ENCODE measurements around the gene CAPN5. TPM values are rescaled to one million over a fixed set of nuclear protein-coding genes. Genes with fewer than 3 reads are reported as not detected.

Gene CAPN5
- total and polyA plus RNA-seq, 2 experiments from 2014 or later = 10.2 to 32.2 TPM

DNA sequence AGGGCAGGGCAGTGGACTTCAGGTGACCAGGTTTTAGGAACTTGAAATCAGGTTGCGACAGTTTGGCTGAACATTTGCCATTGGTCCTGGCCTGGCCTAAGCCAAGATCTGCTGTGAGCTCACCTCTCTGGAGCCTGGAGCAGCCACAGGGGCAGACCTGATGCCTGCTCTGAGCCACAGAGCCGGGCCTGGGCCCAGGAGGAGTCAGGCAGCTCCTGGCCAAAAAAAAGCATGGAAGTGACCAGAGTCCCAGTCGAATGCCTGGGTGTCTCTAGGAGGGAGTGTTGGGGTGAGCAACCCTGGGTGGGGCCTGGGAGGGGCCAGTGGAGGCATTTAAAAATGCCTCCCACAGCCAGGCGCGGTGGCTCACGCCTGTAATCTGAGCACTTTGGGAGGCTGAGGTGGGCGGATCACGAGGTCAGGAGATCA is 29.8 kb downstream of the CAPN5 start:
- peaks cover 15% of the 10 kb centered on the region for H3K36me3 Mint-ChIP-seq (ENCODE audit: low read depth)
- H3K9me3 Mint-ChIP-seq = peaks cover 22% of the 10 kb centered on the region

More for the DNA sequence above, 29.8 kb downstream of the CAPN5 start:
- Mint-ChIP-seq H3K4me3 (no peak overlapping the region), H3K27ac (no peak overlapping the region), H3K27me3 (ENCODE audit: insufficient read depth, low read depth, poor library complexity) (peaks cover 6% of the 10 kb centered on the region), H3K4me1 (peaks cover 4% of the 10 kb centered on the region; the same call in 1 of the 3 replicates)
- no peak overlapping the region for H3K4me2 ChIP-seq
- TF ChIP-seq STAT1 (IDR thresholded peaks at IDR 0.05; ENCODE audit: unreplicated experiment) (no peak), CREB1 (CRISPR knock-in tag; IDR thresholded peaks at IDR 0.05; ENCODE audit: low read depth) (no peak), JUNB (IDR thresholded peaks at IDR 0.05; ENCODE audit: unreplicated experiment) (no peak), POLR2AphosphoS5 (IDR thresholded peaks at IDR 0.05; ENCODE audit: low read depth) (no peak), CTCF (conservative IDR thresholded peaks at IDR 0.05; ENCODE audit: low read depth in 2 of 2) (no peak), ZNF114 (CRISPR knock-in tag; IDR thresholded peaks at IDR 0.05) (no peak), EZH2 (IDR thresholded peaks at IDR 0.05; ENCODE audit: low read depth, unreplicated experiment) (no peak), NANOG (IDR thresholded peaks at IDR 0.05; ENCODE audit: borderline replicate concordance) (no peak), EZH2phosphoT487 (IDR thresholded peaks at IDR 0.05; ENCODE audit: unreplicated experiment) (no peak)
- TF ChIP-seq, protein P1, sequence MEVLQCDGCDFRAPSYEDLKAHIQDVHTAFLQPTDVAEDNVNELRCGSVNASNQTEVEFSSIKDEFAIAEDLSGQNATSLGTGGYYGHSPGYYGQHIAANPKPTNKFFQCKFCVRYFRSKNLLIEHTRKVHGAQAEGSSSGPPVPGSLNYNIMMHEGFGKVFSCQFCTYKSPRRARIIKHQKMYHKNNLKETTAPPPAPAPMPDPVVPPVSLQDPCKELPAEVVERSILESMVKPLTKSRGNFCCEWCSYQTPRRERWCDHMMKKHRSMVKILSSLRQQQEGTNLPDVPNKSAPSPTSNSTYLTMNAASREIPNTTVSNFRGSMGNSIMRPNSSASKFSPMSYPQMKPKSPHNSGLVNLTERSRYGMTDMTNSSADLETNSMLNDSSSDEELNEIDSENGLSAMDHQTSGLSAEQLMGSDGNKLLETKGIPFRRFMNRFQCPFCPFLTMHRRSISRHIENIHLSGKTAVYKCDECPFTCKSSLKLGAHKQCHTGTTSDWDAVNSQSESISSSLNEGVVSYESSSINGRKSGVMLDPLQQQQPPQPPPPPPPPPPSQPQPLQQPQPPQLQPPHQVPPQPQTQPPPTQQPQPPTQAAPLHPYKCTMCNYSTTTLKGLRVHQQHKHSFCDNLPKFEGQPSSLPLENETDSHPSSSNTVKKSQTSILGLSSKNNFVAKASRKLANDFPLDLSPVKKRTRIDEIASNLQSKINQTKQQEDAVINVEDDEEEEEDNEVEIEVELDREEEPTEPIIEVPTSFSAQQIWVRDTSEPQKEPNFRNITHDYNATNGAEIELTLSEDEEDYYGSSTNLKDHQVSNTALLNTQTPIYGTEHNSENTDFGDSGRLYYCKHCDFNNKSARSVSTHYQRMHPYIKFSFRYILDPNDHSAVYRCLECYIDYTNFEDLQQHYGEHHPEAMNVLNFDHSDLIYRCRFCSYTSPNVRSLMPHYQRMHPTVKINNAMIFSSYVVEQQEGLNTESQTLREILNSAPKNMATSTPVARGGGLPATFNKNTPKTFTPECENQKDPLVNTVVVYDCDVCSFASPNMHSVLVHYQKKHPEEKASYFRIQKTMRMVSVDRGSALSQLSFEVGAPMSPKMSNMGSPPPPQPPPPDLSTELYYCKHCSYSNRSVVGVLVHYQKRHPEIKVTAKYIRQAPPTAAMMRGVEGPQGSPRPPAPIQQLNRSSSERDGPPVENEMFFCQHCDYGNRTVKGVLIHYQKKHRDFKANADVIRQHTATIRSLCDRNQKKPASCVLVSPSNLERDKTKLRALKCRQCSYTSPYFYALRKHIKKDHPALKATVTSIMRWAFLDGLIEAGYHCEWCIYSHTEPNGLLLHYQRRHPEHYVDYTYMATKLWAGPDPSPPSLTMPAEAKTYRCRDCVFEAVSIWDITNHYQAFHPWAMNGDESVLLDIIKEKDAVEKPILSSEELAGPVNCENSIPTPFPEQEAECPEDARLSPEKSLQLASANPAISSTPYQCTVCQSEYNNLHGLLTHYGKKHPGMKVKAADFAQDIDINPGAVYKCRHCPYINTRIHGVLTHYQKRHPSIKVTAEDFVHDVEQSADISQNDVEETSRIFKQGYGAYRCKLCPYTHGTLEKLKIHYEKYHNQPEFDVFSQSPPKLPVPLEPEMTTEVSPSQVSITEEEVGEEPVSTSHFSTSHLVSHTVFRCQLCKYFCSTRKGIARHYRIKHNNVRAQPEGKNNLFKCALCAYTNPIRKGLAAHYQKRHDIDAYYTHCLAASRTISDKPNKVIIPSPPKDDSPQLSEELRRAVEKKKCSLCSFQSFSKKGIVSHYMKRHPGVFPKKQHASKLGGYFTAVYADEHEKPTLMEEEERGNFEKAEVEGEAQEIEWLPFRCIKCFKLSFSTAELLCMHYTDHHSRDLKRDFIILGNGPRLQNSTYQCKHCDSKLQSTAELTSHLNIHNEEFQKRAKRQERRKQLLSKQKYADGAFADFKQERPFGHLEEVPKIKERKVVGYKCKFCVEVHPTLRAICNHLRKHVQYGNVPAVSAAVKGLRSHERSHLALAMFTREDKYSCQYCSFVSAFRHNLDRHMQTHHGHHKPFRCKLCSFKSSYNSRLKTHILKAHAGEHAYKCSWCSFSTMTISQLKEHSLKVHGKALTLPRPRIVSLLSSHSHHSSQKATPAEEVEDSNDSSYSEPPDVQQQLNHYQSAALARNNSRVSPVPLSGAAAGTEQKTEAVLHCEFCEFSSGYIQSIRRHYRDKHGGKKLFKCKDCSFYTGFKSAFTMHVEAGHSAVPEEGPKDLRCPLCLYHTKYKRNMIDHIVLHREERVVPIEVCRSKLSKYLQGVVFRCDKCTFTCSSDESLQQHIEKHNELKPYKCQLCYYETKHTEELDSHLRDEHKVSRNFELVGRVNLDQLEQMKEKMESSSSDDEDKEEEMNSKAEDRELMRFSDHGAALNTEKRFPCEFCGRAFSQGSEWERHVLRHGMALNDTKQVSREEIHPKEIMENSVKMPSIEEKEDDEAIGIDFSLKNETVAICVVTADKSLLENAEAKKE (CRISPR knock-in tag; IDR thresholded peaks at IDR 0.05) = no peak
- TF ChIP-seq, protein P2, sequence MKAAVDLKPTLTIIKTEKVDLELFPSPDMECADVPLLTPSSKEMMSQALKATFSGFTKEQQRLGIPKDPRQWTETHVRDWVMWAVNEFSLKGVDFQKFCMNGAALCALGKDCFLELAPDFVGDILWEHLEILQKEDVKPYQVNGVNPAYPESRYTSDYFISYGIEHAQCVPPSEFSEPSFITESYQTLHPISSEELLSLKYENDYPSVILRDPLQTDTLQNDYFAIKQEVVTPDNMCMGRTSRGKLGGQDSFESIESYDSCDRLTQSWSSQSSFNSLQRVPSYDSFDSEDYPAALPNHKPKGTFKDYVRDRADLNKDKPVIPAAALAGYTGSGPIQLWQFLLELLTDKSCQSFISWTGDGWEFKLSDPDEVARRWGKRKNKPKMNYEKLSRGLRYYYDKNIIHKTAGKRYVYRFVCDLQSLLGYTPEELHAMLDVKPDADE (IDR thresholded peaks at IDR 0.05) = no peak
- TF ChIP-seq, protein P3, sequence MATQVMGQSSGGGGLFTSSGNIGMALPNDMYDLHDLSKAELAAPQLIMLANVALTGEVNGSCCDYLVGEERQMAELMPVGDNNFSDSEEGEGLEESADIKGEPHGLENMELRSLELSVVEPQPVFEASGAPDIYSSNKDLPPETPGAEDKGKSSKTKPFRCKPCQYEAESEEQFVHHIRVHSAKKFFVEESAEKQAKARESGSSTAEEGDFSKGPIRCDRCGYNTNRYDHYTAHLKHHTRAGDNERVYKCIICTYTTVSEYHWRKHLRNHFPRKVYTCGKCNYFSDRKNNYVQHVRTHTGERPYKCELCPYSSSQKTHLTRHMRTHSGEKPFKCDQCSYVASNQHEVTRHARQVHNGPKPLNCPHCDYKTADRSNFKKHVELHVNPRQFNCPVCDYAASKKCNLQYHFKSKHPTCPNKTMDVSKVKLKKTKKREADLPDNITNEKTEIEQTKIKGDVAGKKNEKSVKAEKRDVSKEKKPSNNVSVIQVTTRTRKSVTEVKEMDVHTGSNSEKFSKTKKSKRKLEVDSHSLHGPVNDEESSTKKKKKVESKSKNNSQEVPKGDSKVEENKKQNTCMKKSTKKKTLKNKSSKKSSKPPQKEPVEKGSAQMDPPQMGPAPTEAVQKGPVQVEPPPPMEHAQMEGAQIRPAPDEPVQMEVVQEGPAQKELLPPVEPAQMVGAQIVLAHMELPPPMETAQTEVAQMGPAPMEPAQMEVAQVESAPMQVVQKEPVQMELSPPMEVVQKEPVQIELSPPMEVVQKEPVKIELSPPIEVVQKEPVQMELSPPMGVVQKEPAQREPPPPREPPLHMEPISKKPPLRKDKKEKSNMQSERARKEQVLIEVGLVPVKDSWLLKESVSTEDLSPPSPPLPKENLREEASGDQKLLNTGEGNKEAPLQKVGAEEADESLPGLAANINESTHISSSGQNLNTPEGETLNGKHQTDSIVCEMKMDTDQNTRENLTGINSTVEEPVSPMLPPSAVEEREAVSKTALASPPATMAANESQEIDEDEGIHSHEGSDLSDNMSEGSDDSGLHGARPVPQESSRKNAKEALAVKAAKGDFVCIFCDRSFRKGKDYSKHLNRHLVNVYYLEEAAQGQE (IDR thresholded peaks at IDR 0.05; ENCODE audit: unreplicated experiment) = no peak
- DNase-seq (ENCODE audit: low spot score) (no peak), ATAC-seq (no peak)
- H3K36me3 ChIP-seq (ENCODE audit: insufficient read depth) = no peaks in the 10 kb centered on the region
- H3K4me1 ChIP-seq (ENCODE audit: insufficient read depth) = no peaks in the 10 kb centered on the region
- H3K27me3 ChIP-seq (ENCODE audit: insufficient read depth) = no peaks in the 10 kb centered on the region
- no peak overlapping the region for H3K4me3 ChIP-seq
- no peak overlapping the region for H2AFZ ChIP-seq
- no peaks in the 10 kb centered on the region for H3K79me2 ChIP-seq (replicated peaks; ENCODE audit: insufficient read depth)
- H3K27ac ChIP-seq (ENCODE audit: low read depth) = no peak overlapping the region
- H3K9me2 ChIP-seq (ENCODE audit: insufficient read depth) = 0 out of 2 replicates have a peak, but pooled peaks cover 5% of the 10 kb centered on the region
- H4K20me1 ChIP-seq (replicated peaks; ENCODE audit: insufficient read depth) = no peaks in the 10 kb centered on the region
- H3F3A ChIP-seq (replicated peaks; ENCODE audit: low read depth) = no peaks in the 10 kb centered on the region

Measured in GM23338 (cell line).